ENCODE data around the gene CNTLN. TPM values are rescaled to one million over a fixed set of nuclear protein-coding genes. Genes with fewer than 3 reads are reported as not detected.

Gene CNTLN
- total and polyA plus RNA-seq, 2 donors from 2014 or later, result 2.0 to 8.0 TPM

DNA sequence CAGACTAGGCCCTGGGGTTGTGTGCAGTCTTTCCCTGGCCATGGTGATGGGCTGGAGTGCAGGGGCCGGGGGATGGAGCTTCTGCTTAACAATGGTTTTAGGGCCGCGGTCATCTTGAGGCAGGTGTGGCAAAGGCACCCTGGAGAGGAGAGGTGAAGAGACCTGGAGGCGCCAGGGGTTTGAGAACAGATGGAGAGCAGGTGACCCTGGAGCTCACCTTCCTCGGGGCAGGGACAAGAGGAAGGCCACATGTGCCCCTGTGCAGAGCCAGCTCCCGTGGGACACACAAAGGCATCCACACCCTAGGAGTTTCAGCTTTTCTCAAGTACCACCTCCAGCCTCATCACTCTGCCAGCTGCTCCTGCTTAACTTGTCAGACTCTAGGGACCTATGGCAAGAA, 397.6 kb downstream of the CNTLN start:
- Histone ChIP-seq H3K27me3 (ENCODE audit: control insufficient read depth, insufficient read depth, low read length) (no peaks in the 10 kb centered on the region), H3K27ac (ENCODE audit: low read depth in 2 of 2, low read length in 2 of 2) (no peak overlapping the region), H3K4me1 (ENCODE audit: control insufficient read depth in 2 of 3, insufficient read depth in 2 of 3, low read depth in 1 of 3, low read length in 3 of 3) (no peaks in the 10 kb centered on the region), H3K36me3 (ENCODE audit: control insufficient read depth in 2 of 3, insufficient read depth in 3 of 3, low read length in 3 of 3) (no peaks in the 10 kb centered on the region), H3K9me3 (ENCODE audit: control insufficient read depth in 2 of 3, insufficient read depth in 1 of 3, low read length in 3 of 3) (no peaks in the 10 kb centered on the region), H3K9ac (ENCODE audit: low read length in 3 of 3) (no peak overlapping the region), H3K4me3 (ENCODE audit: low read length in 3 of 3) (no peak overlapping the region)
- no peak for DNase-seq
- no peak for FAIRE-seq
- TF ChIP-seq, protein P1, sequence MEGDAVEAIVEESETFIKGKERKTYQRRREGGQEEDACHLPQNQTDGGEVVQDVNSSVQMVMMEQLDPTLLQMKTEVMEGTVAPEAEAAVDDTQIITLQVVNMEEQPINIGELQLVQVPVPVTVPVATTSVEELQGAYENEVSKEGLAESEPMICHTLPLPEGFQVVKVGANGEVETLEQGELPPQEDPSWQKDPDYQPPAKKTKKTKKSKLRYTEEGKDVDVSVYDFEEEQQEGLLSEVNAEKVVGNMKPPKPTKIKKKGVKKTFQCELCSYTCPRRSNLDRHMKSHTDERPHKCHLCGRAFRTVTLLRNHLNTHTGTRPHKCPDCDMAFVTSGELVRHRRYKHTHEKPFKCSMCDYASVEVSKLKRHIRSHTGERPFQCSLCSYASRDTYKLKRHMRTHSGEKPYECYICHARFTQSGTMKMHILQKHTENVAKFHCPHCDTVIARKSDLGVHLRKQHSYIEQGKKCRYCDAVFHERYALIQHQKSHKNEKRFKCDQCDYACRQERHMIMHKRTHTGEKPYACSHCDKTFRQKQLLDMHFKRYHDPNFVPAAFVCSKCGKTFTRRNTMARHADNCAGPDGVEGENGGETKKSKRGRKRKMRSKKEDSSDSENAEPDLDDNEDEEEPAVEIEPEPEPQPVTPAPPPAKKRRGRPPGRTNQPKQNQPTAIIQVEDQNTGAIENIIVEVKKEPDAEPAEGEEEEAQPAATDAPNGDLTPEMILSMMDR (IDR thresholded peaks at IDR 0.05; ENCODE audit: borderline replicate concordance, extremely low read depth, insufficient read depth), result no peak
- intact Hi-C loops (cut with DNase I), result loop anchor here (5.0 kb wide), 1 partner anchor 275 kb away; no protein-coding TSS in a partner anchor

DNA sequence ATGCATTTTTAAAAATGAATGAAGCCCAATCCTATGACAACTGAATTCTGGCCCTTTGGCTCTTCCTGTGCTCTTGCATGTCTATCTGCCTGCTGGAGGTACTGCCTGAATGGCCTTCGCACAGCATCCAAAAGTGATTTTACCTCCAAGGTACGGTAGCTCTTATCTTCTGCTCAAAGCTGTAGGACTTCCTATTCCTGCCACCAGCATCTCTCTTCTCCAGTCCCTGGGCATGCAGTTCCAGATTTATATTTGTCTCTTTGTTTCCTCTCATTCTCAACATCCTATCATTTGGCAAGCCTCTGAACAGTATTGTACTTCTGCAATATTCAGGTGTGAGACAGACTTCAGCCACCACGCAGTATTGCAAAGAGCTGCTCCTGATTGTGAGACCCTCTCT, 400.3 kb downstream of the CNTLN start:
- H3K4me1 ChIP-seq (ENCODE audit: control insufficient read depth in 2 of 3, insufficient read depth in 2 of 3, low read depth in 1 of 3, low read length in 3 of 3), result no peaks in the 10 kb centered on the region
- H3K36me3 ChIP-seq (ENCODE audit: control insufficient read depth in 2 of 3, insufficient read depth in 3 of 3, low read length in 3 of 3), result no peaks in the 10 kb centered on the region
- H3K9me3 ChIP-seq (ENCODE audit: control insufficient read depth in 2 of 3, insufficient read depth in 1 of 3, low read length in 3 of 3), result no peaks in the 10 kb centered on the region
- no peak overlapping the region for H3K4me3 ChIP-seq (ENCODE audit: low read length in 3 of 3)
- TF ChIP-seq, protein P1 (IDR thresholded peaks at IDR 0.05; ENCODE audit: borderline replicate concordance, extremely low read depth, insufficient read depth), result no peak
- no peak for FAIRE-seq
- no peak overlapping the region for H3K9ac ChIP-seq (ENCODE audit: low read length in 3 of 3)
- intact Hi-C loops (cut with DNase I), result no loop called here
- no peak for DNase-seq
- H3K27me3 ChIP-seq (ENCODE audit: control insufficient read depth, insufficient read depth, low read length), result no peaks in the 10 kb centered on the region
- H3K27ac ChIP-seq (ENCODE audit: low read depth in 2 of 2, low read length in 2 of 2), result no peak overlapping the region

DNA sequence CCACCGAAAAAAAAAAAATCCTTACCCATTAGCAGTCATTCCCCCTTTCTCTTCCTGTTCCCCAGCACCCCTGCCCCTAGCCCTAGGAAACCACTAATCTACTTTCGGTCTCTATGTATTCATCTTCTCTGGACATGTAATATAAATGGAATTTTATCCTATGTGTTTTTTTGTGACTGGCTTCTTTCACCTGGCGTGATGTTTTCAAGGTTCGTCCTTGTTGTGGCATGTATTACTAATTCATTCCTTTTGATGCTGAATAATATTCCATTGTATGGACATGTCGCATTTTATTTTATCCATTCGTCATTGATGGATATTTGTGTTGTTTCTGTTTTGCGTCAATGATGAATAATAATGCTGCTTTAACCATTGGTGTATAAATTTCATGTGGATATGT, 401.2 kb downstream of the CNTLN start:
- FAIRE-seq, result no peak
- TF ChIP-seq, protein P1 (IDR thresholded peaks at IDR 0.05; ENCODE audit: borderline replicate concordance, extremely low read depth, insufficient read depth), result no peak
- Histone ChIP-seq H3K36me3 (ENCODE audit: control insufficient read depth in 2 of 3, insufficient read depth in 3 of 3, low read length in 3 of 3) (no peaks in the 10 kb centered on the region), H3K4me3 (ENCODE audit: low read length in 3 of 3) (no peak overlapping the region), H3K27ac (ENCODE audit: low read depth in 2 of 2, low read length in 2 of 2) (no peak overlapping the region), H3K9ac (ENCODE audit: low read length in 3 of 3) (no peak overlapping the region), H3K4me1 (ENCODE audit: control insufficient read depth in 2 of 3, insufficient read depth in 2 of 3, low read depth in 1 of 3, low read length in 3 of 3) (no peaks in the 10 kb centered on the region), H3K9me3 (ENCODE audit: control insufficient read depth in 2 of 3, insufficient read depth in 1 of 3, low read length in 3 of 3) (no peaks in the 10 kb centered on the region), H3K27me3 (ENCODE audit: control insufficient read depth, insufficient read depth, low read length) (no peaks in the 10 kb centered on the region)
- intact Hi-C loops (cut with DNase I), result no loop called here
- no peak for DNase-seq

DNA sequence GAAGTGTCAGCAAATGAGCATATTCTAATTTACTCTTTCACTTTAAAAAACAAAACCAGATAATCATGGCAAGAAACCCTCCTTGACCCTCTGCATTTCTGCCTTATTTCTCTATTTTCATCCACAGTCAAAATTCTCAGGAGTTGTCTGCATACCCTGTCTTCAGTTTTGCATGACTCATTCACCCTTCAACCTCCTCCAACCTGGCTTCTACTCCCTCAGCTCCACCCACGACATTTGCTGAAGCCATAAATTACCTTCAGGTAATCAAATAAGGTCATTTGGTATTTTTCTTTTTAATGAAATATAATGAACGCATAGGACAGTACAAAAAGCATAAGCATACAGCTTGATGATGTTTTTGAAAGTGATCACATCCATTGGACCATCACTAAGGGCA, 416.2 kb downstream of the CNTLN start:
- TF ChIP-seq, protein P1 (IDR thresholded peaks at IDR 0.05; ENCODE audit: borderline replicate concordance, extremely low read depth, insufficient read depth), result no peak
- no peaks in the 10 kb centered on the region for H3K4me1 ChIP-seq (ENCODE audit: control insufficient read depth in 2 of 3, insufficient read depth in 2 of 3, low read depth in 1 of 3, low read length in 3 of 3)
- H3K9ac ChIP-seq (ENCODE audit: low read length in 3 of 3), result no peak overlapping the region
- intact Hi-C loops (cut with DNase I), result no loop called here
- FAIRE-seq (no peak), DNase-seq (no peak)
- H3K36me3 ChIP-seq (ENCODE audit: control insufficient read depth in 2 of 3, insufficient read depth in 3 of 3, low read length in 3 of 3), result no peaks in the 10 kb centered on the region
- H3K9me3 ChIP-seq (ENCODE audit: control insufficient read depth in 2 of 3, insufficient read depth in 1 of 3, low read length in 3 of 3), result peaks cover 0 to 5% (median 0%) of the 10 kb centered on the region in 3 donors
- H3K27ac ChIP-seq (ENCODE audit: low read depth in 2 of 2, low read length in 2 of 2), result no peak overlapping the region
- no peaks in the 10 kb centered on the region for H3K27me3 ChIP-seq (ENCODE audit: control insufficient read depth, insufficient read depth, low read length)
- H3K4me3 ChIP-seq (ENCODE audit: low read length in 3 of 3), result no peak overlapping the region

All from kidney (tissue), 14 donors.